HEK293 (cell line): ENCODE measurements around the gene GDA.

Source experiments
- ZNF114 ChIP-seq: fragments of 450-650 bp; formaldehyde crosslinking; IDR thresholded peaks from 2 replicates; pipeline ENCODE4 v1.5.0; 2017; ENCODE audit warnings: missing biosample characterization, missing genetic modification characterization
- ZNF174 ChIP-seq: fragments of 450-650 bp; formaldehyde crosslinking; IDR thresholded peaks from 2 replicates; pipeline ENCODE4 v1.5.0; 2017; ENCODE audit warnings: missing biosample characterization, mild to moderate bottlenecking, missing genetic modification characterization
- TF ChIP-seq, protein P1 (sequence below): fragments of 450-650 bp; formaldehyde crosslinking; IDR thresholded peaks from 2 replicates; pipeline ENCODE4 v1.5.1; 2016; ENCODE audit warnings: missing biosample characterization, missing genetic modification characterization

DNA sequence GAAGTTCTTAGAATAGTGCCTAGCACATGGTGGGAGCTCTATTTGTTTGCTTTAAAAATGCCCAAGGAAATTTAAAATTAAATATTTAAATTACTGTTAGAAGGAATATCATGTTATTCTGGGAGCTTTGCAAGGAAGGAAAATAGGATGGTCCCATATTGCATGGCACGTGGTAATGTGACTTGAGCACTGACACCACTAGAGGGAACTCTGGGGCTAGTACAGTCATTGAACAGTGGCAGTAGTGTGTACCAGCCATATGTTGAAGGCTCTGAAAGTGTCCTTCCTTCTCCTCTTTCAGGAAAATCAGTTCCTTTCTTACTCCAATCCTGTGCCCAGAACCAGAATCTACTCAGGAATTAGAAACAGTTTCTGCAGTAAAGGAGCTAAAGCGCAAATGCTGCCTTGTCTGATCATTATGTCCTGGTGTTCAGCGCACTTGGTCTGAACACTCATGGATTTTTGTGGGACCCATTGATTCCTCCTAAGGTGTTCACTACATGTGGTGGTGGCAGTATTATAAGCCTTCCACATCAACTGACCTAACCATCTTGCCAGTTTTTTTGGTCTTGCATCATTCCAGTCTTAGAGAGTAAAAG is 54.1 kb downstream of the GDA start:
- TF ChIP-seq, protein P1, sequence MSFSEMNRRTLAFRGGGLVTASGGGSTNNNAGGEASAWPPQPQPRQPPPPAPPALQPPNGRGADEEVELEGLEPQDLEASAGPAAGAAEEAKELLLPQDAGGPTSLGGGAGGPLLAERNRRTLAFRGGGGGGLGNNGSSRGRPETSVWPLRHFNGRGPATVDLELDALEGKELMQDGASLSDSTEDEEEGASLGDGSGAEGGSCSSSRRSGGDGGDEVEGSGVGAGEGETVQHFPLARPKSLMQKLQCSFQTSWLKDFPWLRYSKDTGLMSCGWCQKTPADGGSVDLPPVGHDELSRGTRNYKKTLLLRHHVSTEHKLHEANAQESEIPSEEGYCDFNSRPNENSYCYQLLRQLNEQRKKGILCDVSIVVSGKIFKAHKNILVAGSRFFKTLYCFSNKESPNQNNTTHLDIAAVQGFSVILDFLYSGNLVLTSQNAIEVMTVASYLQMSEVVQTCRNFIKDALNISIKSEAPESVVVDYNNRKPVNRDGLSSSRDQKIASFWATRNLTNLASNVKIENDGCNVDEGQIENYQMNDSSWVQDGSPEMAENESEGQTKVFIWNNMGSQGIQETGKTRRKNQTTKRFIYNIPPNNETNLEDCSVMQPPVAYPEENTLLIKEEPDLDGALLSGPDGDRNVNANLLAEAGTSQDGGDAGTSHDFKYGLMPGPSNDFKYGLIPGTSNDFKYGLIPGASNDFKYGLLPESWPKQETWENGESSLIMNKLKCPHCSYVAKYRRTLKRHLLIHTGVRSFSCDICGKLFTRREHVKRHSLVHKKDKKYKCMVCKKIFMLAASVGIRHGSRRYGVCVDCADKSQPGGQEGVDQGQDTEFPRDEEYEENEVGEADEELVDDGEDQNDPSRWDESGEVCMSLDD: no peak
- TF ChIP-seq ZNF114 (tag by site-specific recombination) (no peak), ZNF174 (tag by site-specific recombination) (no peak)
